ENCODE data around the gene GBE1. TPM values are rescaled to one million over a fixed set of nuclear protein-coding genes. Genes with fewer than 3 reads are reported as not detected.

GBE1 gene
- total and polyA plus RNA-seq, 2 donors, result 32.6 to 35.5 TPM

DNA sequence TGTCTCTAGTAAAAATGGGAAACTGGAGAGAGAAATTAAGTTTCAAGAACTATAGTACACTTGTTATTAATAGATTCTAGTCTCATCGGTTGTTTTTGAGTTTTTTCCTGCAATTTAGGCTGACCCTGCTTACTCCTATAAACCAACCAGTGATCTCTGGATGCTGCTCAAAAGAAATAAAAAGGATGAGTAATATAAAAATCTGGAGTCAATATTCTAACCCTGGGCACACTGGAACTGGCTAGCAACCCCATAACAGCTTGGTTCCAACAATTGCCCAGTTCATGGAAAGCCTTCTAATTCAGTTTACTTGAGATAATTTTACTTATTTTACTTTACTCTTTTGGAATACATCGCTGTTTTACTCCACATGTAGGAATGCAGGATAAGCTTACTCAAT, 211.6 kb downstream of the GBE1 start:
- Histone ChIP-seq H3K4me3 (ENCODE audit: low read depth, low read length) (no peak overlapping the region), H3K4me1 (ENCODE audit: insufficient read depth) (no peaks in the 10 kb centered on the region), H3K27ac (ENCODE audit: low read depth) (no peak overlapping the region), H3K36me3 (ENCODE audit: insufficient read depth) (no peaks in the 10 kb centered on the region)
- 85% methylated on average over 2 of the region's 2 CpGs for WGBS
- no peak for DNase-seq (ENCODE audit: extremely low spot score)

DNA sequence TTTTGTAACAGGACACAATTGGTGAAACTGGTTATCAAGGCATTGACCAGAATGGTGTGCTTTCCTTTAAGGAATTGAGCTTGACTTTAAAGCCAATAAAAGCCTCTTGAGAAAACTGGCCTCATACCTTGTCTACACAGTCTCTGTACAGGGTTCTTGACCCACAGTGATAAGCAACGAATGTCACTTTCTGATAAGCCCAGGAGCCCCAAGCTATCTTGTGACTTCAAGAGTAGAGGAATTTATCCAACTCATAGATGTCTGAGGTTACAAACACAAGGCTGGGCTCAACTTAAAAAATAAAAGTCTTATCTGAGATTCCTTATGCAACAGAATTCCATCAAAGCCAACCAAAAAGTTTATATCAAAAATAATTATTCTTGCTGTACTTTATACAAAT, 212.1 kb downstream of the GBE1 start:
- Histone ChIP-seq H3K27ac (ENCODE audit: low read depth) (no peak overlapping the region), H3K4me3 (ENCODE audit: low read depth, low read length) (no peak overlapping the region), H3K36me3 (ENCODE audit: insufficient read depth) (no peaks in the 10 kb centered on the region), H3K4me1 (ENCODE audit: insufficient read depth) (no peaks in the 10 kb centered on the region)
- 84% methylated on average over 1 of the region's 1 CpG for WGBS
- DNase-seq (ENCODE audit: extremely low spot score), result no peak

- Histone ChIP-seq H3K4me3 (ENCODE audit: low read depth, low read length) (no peak overlapping the region), H3K27ac (ENCODE audit: low read depth) (no peak overlapping the region), H3K4me1 (ENCODE audit: insufficient read depth) (no peaks in the 10 kb centered on the region), H3K36me3 (ENCODE audit: insufficient read depth) (no peaks in the 10 kb centered on the region)
- WGBS, result 91% methylated on average over 2 of the region's 2 CpGs
- no peak for DNase-seq (ENCODE audit: extremely low spot score)
These were observed 215.9 kb downstream of the GBE1 start for GRCh38 chr3:81545572-81545971.

GRCh38 chr3:81544385-81544784, 217.1 kb downstream of the GBE1 start:
- H3K36me3 ChIP-seq (ENCODE audit: insufficient read depth), result no peaks in the 10 kb centered on the region
- no peaks in the 10 kb centered on the region for H3K4me1 ChIP-seq (ENCODE audit: insufficient read depth)
- no peak for DNase-seq (ENCODE audit: extremely low spot score)
- no peak overlapping the region for H3K4me3 ChIP-seq (ENCODE audit: low read depth, low read length)
- WGBS, result 87% methylated on average over 4 of the region's 4 CpGs
- H3K27ac ChIP-seq (ENCODE audit: low read depth), result no peak overlapping the region

DNA sequence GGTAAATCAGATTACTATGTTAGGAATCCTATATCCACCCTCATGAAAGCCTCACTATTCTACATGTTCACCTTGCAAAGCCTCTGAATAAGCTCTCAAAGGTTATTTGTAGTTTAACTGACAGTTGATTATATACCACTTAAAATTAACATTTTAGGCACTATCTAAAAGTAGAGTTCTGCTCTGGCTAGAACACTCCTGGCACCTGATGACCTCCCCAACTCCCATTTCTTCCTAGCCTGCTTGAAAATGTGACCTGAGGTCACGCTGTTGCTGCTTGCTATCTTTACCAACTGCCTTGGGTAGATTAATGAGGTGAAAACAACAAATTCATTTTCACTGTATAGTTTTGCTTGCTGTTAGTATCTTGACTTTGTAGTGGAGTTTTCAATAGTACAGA, 220.7 kb downstream of the GBE1 start:
- Histone ChIP-seq H3K36me3 (ENCODE audit: insufficient read depth) (no peaks in the 10 kb centered on the region), H3K27ac (ENCODE audit: low read depth) (no peak overlapping the region), H3K4me3 (ENCODE audit: low read depth, low read length) (no peak overlapping the region), H3K4me1 (ENCODE audit: insufficient read depth) (no peaks in the 10 kb centered on the region)
- 92% methylated on average over 1 of the region's 1 CpG for WGBS
- DNase-seq (ENCODE audit: extremely low spot score), result no peak

DNA sequence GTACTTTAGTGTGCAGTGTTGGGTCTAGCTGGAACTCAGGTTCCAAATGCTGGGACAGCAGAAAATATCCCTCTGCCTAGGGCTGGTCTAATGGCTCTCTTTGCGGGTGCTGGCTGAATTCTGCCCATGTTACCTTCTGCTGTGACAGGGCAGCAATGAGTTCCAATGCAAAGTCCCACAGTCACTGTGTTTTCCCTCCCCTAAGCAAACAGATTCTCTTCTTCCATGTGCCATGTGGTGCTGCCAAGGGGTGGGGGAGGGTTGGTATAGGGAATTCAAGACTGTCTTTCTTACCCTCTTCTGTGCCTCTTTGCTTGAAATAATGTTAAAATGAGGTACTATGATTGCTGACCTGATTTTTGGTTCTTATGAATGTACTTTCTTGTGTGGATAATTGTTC, 229.6 kb downstream of the GBE1 start:
- Histone ChIP-seq H3K27ac (ENCODE audit: low read depth) (no peak overlapping the region), H3K4me3 (ENCODE audit: low read depth, low read length) (no peak overlapping the region), H3K4me1 (ENCODE audit: insufficient read depth) (no peaks in the 10 kb centered on the region), H3K36me3 (ENCODE audit: insufficient read depth) (peaks cover 6% of the 10 kb centered on the region)
- 100% methylated on average over 1 of the region's 1 CpG for WGBS
- DNase-seq (ENCODE audit: extremely low spot score), result no peak

GRCh38 chr3:81531263-81531662, 230.2 kb downstream of the GBE1 start:
- no peak for DNase-seq (ENCODE audit: extremely low spot score)
- Histone ChIP-seq H3K4me3 (ENCODE audit: low read depth, low read length) (no peak overlapping the region), H3K27ac (ENCODE audit: low read depth) (no peak overlapping the region), H3K4me1 (ENCODE audit: insufficient read depth) (no peaks in the 10 kb centered on the region), H3K36me3 (ENCODE audit: insufficient read depth) (peaks cover 6% of the 10 kb centered on the region)
- 88% methylated on average over 2 of the region's 2 CpGs for WGBS

GRCh38 chr3:81530180-81530939, 231.1 kb downstream of the GBE1 start:
- no peak for DNase-seq (ENCODE audit: extremely low spot score)
- Histone ChIP-seq H3K4me3 (ENCODE audit: low read depth, low read length) (no peak overlapping the region), H3K27ac (ENCODE audit: low read depth) (no peak overlapping the region), H3K36me3 (ENCODE audit: insufficient read depth) (peaks cover 6% of the 10 kb centered on the region), H3K4me1 (ENCODE audit: insufficient read depth) (no peaks in the 10 kb centered on the region)
- 84% methylated on average over 4 of the region's 4 CpGs for WGBS

- Histone ChIP-seq H3K36me3 (ENCODE audit: insufficient read depth) (peaks cover 2% of the 10 kb centered on the region), H3K4me1 (ENCODE audit: insufficient read depth) (no peaks in the 10 kb centered on the region), H3K27ac (ENCODE audit: low read depth) (no peak overlapping the region), H3K4me3 (ENCODE audit: low read depth, low read length) (no peak overlapping the region)
- 49% methylated on average over 2 of the region's 2 CpGs for WGBS
- DNase-seq (ENCODE audit: extremely low spot score), result no peak
These were observed 239.6 kb downstream of the GBE1 start for GRCh38 chr3:81521855-81522254.

- no peak overlapping the region for H3K27ac ChIP-seq (ENCODE audit: low read depth)
- H3K4me1 ChIP-seq (ENCODE audit: insufficient read depth), result no peaks in the 10 kb centered on the region
- H3K4me3 ChIP-seq (ENCODE audit: low read depth, low read length), result no peak overlapping the region
- peaks cover 2% of the 10 kb centered on the region for H3K36me3 ChIP-seq (ENCODE audit: insufficient read depth)
- no peak for DNase-seq (ENCODE audit: extremely low spot score)
These were observed 242.5 kb downstream of the GBE1 start for GRCh38 chr3:81518945-81519344.

DNA sequence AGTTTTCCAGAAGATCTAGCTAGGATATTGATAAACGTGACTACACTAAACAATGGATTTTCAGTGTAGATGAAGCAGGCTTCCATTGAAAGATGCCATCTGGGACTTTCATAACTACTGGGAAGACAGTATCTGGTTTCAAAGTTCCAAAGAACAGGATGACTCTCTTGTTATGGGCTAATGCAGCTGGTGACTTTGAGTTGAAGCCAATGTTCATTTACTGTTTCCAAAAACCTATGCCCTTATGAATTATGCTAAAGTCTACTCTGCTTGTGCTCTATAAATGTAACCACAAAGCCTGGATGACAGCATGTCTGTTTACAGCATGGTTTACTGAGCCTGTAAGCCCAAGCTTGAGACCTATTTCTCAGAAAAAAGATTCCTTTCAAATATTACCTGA, 245.4 kb downstream of the GBE1 start:
- 48% methylated on average over 1 of the region's 1 CpG for WGBS

GRCh38 chr3:81513591-81513990, 247.9 kb downstream of the GBE1 start:
- no peaks in the 10 kb centered on the region for H3K4me1 ChIP-seq (ENCODE audit: insufficient read depth)
- H3K4me3 ChIP-seq (ENCODE audit: low read depth, low read length), result no peak overlapping the region
- no peak overlapping the region for H3K27ac ChIP-seq (ENCODE audit: low read depth)
- no peak for DNase-seq (ENCODE audit: extremely low spot score)
- WGBS, result 92% methylated on average over 2 of the region's 2 CpGs
- no peaks in the 10 kb centered on the region for H3K36me3 ChIP-seq (ENCODE audit: insufficient read depth)

More for the DNA sequence above, 245.4 kb downstream of the GBE1 start:
- Histone ChIP-seq H3K4me1 (ENCODE audit: insufficient read depth) (no peaks in the 10 kb centered on the region), H3K36me3 (ENCODE audit: insufficient read depth) (no peaks in the 10 kb centered on the region), H3K4me3 (ENCODE audit: low read depth, low read length) (no peak overlapping the region), H3K27ac (ENCODE audit: low read depth) (no peak overlapping the region)
- no peak for DNase-seq (ENCODE audit: extremely low spot score)

DNA sequence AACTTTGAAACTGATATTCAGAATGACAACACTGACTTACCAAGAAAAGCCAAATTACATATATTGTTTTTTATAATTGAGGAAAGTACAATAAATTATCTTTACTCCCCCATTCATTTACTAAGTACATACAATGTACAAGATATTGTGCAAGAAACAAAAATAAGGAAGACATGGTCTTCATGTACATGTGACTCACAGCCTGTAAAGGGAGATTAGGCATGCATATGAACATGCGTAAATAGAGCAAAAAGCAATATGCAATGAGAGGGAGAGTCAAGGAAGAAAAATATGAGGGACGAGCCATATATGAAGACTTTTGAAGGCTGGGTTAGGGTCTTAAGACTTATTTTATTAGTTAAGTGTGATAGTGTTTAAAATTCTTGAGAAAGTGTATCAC, 258.4 kb downstream of the GBE1 start:
- no peaks in the 10 kb centered on the region for H3K36me3 ChIP-seq (ENCODE audit: insufficient read depth)
- no peak overlapping the region for H3K4me3 ChIP-seq (ENCODE audit: low read depth, low read length)
- H3K4me1 ChIP-seq (ENCODE audit: insufficient read depth), result no peaks in the 10 kb centered on the region
- 95% methylated on average over 2 of the region's 2 CpGs for WGBS
- no peak for DNase-seq (ENCODE audit: extremely low spot score)
- no peak overlapping the region for H3K27ac ChIP-seq (ENCODE audit: low read depth)

- Histone ChIP-seq H3K36me3 (ENCODE audit: insufficient read depth) (no peaks in the 10 kb centered on the region), H3K4me3 (ENCODE audit: low read depth, low read length) (no peak overlapping the region), H3K27ac (ENCODE audit: low read depth) (no peak overlapping the region), H3K4me1 (ENCODE audit: insufficient read depth) (no peaks in the 10 kb centered on the region)
- no peak for DNase-seq (ENCODE audit: extremely low spot score)
- WGBS, result 91% methylated on average over 1 of the region's 1 CpG
These were observed 259.2 kb downstream of the GBE1 start for GRCh38 chr3:81502236-81502635.

- H3K36me3 ChIP-seq (ENCODE audit: insufficient read depth), result no peaks in the 10 kb centered on the region
- no peak for DNase-seq (ENCODE audit: extremely low spot score)
- WGBS, result 94% methylated on average over 1 of the region's 1 CpG
- no peak overlapping the region for H3K27ac ChIP-seq (ENCODE audit: low read depth)
- no peak overlapping the region for H3K4me3 ChIP-seq (ENCODE audit: low read depth, low read length)
- H3K4me1 ChIP-seq (ENCODE audit: insufficient read depth), result no peaks in the 10 kb centered on the region
These were observed 261.4 kb downstream of the GBE1 start for GRCh38 chr3:81500039-81500438.

Measured in urinary bladder (tissue), 4 donors.